IMR-90 (cell line): Measurements from ENCODE around the gene HPSE2.

Source experiments
- BHLHE40 ChIP-seq: fragments of 150-350 bp; IDR thresholded peaks from 2 replicates; pipeline ENCODE4 v1.6.1; 2016; ENCODE audit warnings: mild to moderate bottlenecking, low read depth, low read length
- CHD1 ChIP-seq: IDR thresholded peaks from 2 replicates; pipeline ENCODE4 v1.6.1; 2012; ENCODE audit warnings: low read depth, low read length, improper control_type of control experiment
- FOS ChIP-seq: fragments of 150-350 bp; IDR thresholded peaks from 2 replicates; pipeline ENCODE4 v1.6.1; 2016; ENCODE audit warnings: low read depth, low read length
- MAFK ChIP-seq: IDR thresholded peaks from 2 replicates; pipeline ENCODE4 v1.6.1; 2012; ENCODE audit warnings: low read depth, low read length, improper control_type of control experiment
- MXI1 ChIP-seq: IDR thresholded peaks from 2 replicates; pipeline ENCODE4 v1.6.1; 2012; ENCODE audit warnings: low read depth, mild to moderate bottlenecking, low read length, moderate library complexity, borderline replicate concordance
- NFE2L2 ChIP-seq: fragments of 150-350 bp; IDR thresholded peaks from 2 replicates; pipeline ENCODE4 v1.6.1; 2016; ENCODE audit warnings: low read depth, mild to moderate bottlenecking, low read length
- POLR2A ChIP-seq: IDR thresholded peaks from 2 replicates; pipeline ENCODE4 v1.6.1; 2012; ENCODE audit warnings: mild to moderate bottlenecking, low read depth, low read length
- RAD21 ChIP-seq: IDR thresholded peaks from 2 replicates; pipeline ENCODE4 v1.6.1; 2012; ENCODE audit warnings: low read length, improper control_type of control experiment
- RCOR1 ChIP-seq: IDR thresholded peaks from 2 replicates; pipeline ENCODE4 v1.6.1; 2012; ENCODE audit warnings: mild to moderate bottlenecking, low read length, improper control_type of control experiment; ENCODE audit not compliant: insufficient replicate concordance
- SMC3 ChIP-seq: fragments of 150-350 bp; IDR thresholded peaks from 2 replicates; pipeline ENCODE4 v1.6.1; 2016; ENCODE audit warnings: low read depth, mild to moderate bottlenecking, antibody characterized with exemption, low read length, moderate library complexity
- TF ChIP-seq, protein P1 (sequence below): conservative IDR thresholded peaks from 2 replicates; pipeline ENCODE4 v1.5.1; 2012; ENCODE audit warnings: mild to moderate bottlenecking, low read depth, low read length, improper control_type of control experiment
- TF ChIP-seq, protein P2 (sequence below): fragments of 150-350 bp; IDR thresholded peaks from 2 replicates; pipeline ENCODE4 v1.6.1; 2017; ENCODE audit warnings: mild to moderate bottlenecking, antibody characterized with exemption, low read length, low read depth

DNA sequence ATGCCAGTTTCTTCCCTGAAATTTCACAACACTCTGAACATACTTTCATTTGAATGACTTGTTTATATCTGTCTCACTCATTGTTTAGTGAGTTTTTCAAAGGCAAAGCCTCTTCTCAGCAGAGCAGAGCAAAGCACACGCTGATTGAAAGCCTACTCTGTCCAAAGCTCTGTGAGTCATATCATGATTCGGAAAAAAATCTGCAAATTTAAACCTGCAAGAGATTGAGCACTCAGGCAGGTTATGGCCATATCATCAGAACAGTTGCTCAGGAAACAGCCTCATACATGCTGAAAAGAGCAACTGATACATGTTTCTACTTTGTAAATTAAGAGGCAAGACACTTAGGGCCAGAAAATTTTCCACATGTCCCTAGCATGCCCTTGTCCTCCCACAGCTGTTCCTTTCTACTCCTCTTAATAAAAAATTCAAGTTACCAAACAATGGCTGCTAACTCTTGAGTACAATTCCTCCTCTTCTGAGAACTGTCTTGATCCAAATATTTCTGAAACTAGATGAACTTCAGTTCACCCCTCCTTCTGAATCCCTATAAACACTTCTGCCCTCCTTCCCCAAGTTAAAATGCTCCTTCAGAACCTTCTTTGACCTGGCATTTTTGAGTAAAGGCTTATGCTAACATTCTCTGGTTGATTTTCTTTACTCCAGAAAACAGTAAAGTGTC lies 648.4 kb downstream of the HPSE2 start:
- TF ChIP-seq POLR2A (no peak), CHD1 (no peak), RAD21 (no peak), MXI1 (no peak), MAFK (no peak), SMC3 (no peak), NFE2L2 (no peak), BHLHE40 (no peak), FOS (no peak), RCOR1 (no peak)
- TF ChIP-seq, protein P1, sequence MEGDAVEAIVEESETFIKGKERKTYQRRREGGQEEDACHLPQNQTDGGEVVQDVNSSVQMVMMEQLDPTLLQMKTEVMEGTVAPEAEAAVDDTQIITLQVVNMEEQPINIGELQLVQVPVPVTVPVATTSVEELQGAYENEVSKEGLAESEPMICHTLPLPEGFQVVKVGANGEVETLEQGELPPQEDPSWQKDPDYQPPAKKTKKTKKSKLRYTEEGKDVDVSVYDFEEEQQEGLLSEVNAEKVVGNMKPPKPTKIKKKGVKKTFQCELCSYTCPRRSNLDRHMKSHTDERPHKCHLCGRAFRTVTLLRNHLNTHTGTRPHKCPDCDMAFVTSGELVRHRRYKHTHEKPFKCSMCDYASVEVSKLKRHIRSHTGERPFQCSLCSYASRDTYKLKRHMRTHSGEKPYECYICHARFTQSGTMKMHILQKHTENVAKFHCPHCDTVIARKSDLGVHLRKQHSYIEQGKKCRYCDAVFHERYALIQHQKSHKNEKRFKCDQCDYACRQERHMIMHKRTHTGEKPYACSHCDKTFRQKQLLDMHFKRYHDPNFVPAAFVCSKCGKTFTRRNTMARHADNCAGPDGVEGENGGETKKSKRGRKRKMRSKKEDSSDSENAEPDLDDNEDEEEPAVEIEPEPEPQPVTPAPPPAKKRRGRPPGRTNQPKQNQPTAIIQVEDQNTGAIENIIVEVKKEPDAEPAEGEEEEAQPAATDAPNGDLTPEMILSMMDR = no peak
- TF ChIP-seq, protein P2, sequence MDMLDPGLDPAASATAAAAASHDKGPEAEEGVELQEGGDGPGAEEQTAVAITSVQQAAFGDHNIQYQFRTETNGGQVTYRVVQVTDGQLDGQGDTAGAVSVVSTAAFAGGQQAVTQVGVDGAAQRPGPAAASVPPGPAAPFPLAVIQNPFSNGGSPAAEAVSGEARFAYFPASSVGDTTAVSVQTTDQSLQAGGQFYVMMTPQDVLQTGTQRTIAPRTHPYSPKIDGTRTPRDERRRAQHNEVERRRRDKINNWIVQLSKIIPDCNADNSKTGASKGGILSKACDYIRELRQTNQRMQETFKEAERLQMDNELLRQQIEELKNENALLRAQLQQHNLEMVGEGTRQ = no peak
